HG03521 (cell line): ENCODE data around the gene ACADVL.
A peak's percentile ranks its signal among the peaks of the same experiment; 100 is the strongest.

Experiments
- ATAC-seq: cut with Tn5 transposase; IDR thresholded peaks from one replicate; pipeline ENCODE4 v1.9.1; 2021; ENCODE audit warnings: mild to moderate bottlenecking, moderate library complexity; ENCODE audit not compliant: unreplicated experiment

ACADVL gene

GRCh38 chr17:7191069-7191468, 28.7 kb upstream of the ACADVL start:
- no peak for ATAC-seq

GRCh38 chr17:7191571-7192270, 28.0 kb upstream of the ACADVL start:
- ATAC-seq = no peak

- no peak for ATAC-seq
Measured at GRCh38 chr17:7192271-7192937, 27.3 kb upstream of the ACADVL start.

GRCh38 chr17:7195971-7196370, 23.8 kb upstream of the ACADVL start:
- no peak for ATAC-seq

- ATAC-seq = no peak
Measured at GRCh38 chr17:7196651-7197401, 22.9 kb upstream of the ACADVL start.

GRCh38 chr17:7203391-7203790, 16.3 kb upstream of the ACADVL start:
- ATAC-seq = no peak

- no peak for ATAC-seq
Measured at GRCh38 chr17:7204336-7204735, 15.4 kb upstream of the ACADVL start.

- peak; percentile 77 for ATAC-seq
Measured at GRCh38 chr17:7204828-7205461, 14.8 kb upstream of the ACADVL start.

GRCh38 chr17:7205561-7205960, 14.2 kb upstream of the ACADVL start:
- ATAC-seq = no peak

- ATAC-seq = no peak
Measured at GRCh38 chr17:7207120-7208001, 12.4 kb upstream of the ACADVL start.

GRCh38 chr17:7208027-7208571, 11.6 kb upstream of the ACADVL start:
- no peak for ATAC-seq

- ATAC-seq = no peak
Measured at GRCh38 chr17:7208754-7209460, 10.8 kb upstream of the ACADVL start.

- ATAC-seq = no peak
Measured at GRCh38 chr17:7211491-7212273, 8.1 kb upstream of the ACADVL start.

GRCh38 chr17:7213895-7214299, 5.8 kb upstream of the ACADVL start:
- ATAC-seq = no peak

GRCh38 chr17:7214300-7215135, 5.2 kb upstream of the ACADVL start:
- ATAC-seq = peak; percentile 62

GRCh38 chr17:7215136-7215638, 4.6 kb upstream of the ACADVL start:
- ATAC-seq = no peak

GRCh38 chr17:7215652-7216180, 4.0 kb upstream of the ACADVL start:
- no peak for ATAC-seq
